ENCODE results near the gene ANKRD6. TPM values are rescaled to one million over a fixed set of nuclear protein-coding genes. Genes with fewer than 3 reads are reported as not detected.

ANKRD6 gene
- total RNA-seq, 6 donors from 2014 or later = 14.5 to 60.8 (median 30.7) TPM

DNA sequence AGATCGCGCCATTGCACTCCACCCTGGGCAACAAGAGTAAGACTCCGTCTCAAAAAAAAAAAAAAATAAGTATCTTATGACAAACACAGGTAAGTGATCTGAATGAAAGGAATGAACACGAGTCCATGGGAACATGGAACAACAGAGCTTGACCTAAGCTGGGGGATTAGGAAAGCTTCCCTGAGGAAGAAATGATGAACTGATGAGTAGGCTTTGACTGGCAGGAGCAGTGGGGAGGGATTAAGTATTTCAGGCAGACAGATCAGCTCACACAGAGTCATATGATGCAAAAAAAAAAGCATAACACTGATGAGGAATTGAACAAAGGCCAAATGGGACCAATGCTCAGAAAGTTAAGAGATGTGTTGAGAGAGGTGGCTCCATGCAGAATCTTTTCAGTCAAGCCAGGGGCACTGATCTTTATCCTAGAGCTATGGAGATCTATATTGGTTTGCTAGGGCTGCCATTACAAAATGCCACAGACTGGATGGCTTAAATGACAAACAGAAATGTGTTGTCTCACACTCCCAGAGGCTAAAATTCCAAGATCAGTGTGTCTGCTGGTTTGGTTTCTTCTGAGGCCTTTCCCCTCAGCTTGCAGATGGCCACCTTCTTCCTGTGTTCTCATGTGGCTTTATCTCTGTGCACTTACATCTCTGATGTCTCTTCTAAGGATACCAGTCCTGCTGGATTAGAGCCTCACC lies 85.6 kb downstream of the ANKRD6 start:
- H3K4me3 ChIP-seq = no peak overlapping the region
- TF ChIP-seq POLR2A (IDR thresholded peaks at IDR 0.05) (no peak), POLR2AphosphoS5 (IDR thresholded peaks at IDR 0.05) (no peak), EP300 (IDR thresholded peaks at IDR 0.05) (no peak)
- TF ChIP-seq, protein P1, sequence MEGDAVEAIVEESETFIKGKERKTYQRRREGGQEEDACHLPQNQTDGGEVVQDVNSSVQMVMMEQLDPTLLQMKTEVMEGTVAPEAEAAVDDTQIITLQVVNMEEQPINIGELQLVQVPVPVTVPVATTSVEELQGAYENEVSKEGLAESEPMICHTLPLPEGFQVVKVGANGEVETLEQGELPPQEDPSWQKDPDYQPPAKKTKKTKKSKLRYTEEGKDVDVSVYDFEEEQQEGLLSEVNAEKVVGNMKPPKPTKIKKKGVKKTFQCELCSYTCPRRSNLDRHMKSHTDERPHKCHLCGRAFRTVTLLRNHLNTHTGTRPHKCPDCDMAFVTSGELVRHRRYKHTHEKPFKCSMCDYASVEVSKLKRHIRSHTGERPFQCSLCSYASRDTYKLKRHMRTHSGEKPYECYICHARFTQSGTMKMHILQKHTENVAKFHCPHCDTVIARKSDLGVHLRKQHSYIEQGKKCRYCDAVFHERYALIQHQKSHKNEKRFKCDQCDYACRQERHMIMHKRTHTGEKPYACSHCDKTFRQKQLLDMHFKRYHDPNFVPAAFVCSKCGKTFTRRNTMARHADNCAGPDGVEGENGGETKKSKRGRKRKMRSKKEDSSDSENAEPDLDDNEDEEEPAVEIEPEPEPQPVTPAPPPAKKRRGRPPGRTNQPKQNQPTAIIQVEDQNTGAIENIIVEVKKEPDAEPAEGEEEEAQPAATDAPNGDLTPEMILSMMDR (IDR thresholded peaks at IDR 0.05) = no peak
- no peaks in the 10 kb centered on the region for H3K9me3 ChIP-seq
- no peaks in the 10 kb centered on the region for H3K27me3 ChIP-seq
- no peaks in the 10 kb centered on the region for H3K36me3 ChIP-seq
- 95 to 97% methylated on average over 4 of the region's 4 CpGs for WGBS, 2 donors
- DNase-seq (no peak), ATAC-seq (ENCODE audit: low FRiP score in 2 of 2) (no peak)
- H3K4me1 ChIP-seq = no peaks in the 10 kb centered on the region
- no peak overlapping the region for H3K27ac ChIP-seq

DNA sequence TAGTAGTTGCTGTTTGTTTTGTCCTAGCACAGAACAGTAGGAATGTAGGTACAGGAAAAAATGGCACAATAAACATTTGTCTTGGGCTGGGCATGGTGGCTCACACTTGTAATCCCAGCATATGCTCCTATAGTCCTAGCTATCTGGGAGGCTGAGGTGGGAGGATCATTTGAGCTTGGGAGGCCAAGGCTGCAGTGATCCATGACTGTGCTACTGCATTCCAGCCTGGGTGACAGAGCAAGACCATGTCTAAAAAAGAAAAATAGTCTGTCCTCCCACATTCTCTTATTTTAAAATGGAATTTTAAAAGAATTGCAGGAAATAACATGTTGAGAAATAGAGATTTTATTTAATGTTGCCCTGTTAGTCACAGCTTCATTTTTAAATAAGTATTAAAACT lies 87.8 kb downstream of the ANKRD6 start:
- TF ChIP-seq POLR2AphosphoS5 (IDR thresholded peaks at IDR 0.05) (no peak), EP300 (IDR thresholded peaks at IDR 0.05) (no peak), POLR2A (IDR thresholded peaks at IDR 0.05) (no peak)
- TF ChIP-seq, protein P1 (IDR thresholded peaks at IDR 0.05) = no peak
- Histone ChIP-seq H3K4me1 (no peaks in the 10 kb centered on the region), H3K27ac (no peak overlapping the region), H3K4me3 (no peak overlapping the region), H3K9me3 (no peaks in the 10 kb centered on the region), H3K36me3 (no peaks in the 10 kb centered on the region), H3K27me3 (no peaks in the 10 kb centered on the region)
- no peak for ATAC-seq (ENCODE audit: low FRiP score in 2 of 2)
- DNase-seq = no peak

DNA sequence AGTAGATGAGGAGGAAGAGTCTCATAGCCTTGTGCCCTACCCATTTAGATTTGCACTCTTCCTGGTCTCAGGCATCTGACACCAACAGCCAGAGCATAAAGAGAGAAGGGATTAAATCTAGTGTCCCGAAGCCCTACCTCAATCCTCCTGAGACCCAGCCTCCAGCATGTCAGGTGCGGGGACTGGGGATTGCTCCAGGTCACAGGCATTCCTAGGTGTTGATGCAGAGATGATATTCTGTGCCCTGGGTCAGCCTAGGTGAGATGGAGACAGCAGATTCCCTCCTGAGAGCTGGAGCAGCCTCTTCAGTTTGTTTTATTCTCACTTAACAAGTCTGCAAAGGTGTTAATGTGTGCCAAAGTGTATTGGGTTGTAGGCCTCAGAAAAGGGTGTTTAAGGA lies 89.8 kb downstream of the ANKRD6 start:
- 61 to 86% methylated on average over 1 to 2 of the region's 2 CpGs for WGBS, 2 donors
- DNase-seq (no peak), ATAC-seq (ENCODE audit: low FRiP score in 2 of 2) (no peak)
- H3K4me3 ChIP-seq = no peak overlapping the region
- no peak overlapping the region for H3K27ac ChIP-seq
- H3K36me3 ChIP-seq = no peaks in the 10 kb centered on the region
- TF ChIP-seq, protein P1 (IDR thresholded peaks at IDR 0.05) = no peak
- TF ChIP-seq EP300 (IDR thresholded peaks at IDR 0.05) = no peak
- no peak for TF ChIP-seq POLR2A (IDR thresholded peaks at IDR 0.05)
- no peak for TF ChIP-seq POLR2AphosphoS5 (IDR thresholded peaks at IDR 0.05)
- no peaks in the 10 kb centered on the region for H3K4me1 ChIP-seq
- no peaks in the 10 kb centered on the region for H3K27me3 ChIP-seq
- H3K9me3 ChIP-seq = no peaks in the 10 kb centered on the region

DNA sequence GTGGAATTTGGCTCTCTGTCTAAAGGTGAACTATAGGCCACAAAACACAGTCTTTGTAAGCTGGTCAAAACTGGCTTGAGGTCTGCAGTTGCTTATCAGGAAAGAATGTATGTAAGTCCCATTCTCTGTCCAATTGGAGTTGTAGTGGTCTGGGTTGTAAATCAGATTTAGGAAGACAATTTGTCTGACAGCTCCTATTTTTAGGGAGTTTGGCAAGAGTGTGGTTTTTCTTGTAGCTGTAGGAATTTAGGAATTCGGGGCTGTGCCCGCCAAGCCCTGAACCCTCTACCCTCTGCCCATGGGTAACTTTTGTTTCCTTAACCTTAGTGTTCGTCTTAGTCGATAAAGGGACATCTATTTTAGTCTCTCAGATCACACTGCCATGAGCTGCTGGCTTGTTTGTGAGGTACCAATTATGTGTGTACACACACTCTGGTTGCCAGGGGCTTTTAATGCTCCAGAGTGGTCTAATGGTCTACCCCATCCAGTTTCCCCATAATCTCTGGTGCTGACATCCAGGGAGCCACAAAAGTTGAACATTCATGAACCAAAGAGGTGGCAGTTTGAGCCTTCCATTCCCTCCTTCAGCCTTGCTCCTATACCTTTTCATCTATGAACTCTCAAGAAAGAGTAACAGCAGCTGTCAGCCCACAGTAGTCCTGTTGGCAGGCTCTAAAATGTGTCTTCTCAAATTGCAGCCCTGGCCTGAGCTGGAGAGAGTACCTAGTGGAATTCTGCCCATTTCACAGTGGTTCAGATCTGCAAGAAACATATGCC lies 93.0 kb downstream of the ANKRD6 start:
- no peak for TF ChIP-seq POLR2A (IDR thresholded peaks at IDR 0.05)
- TF ChIP-seq, protein P1 (IDR thresholded peaks at IDR 0.05) = no peak
- TF ChIP-seq EP300 (IDR thresholded peaks at IDR 0.05) = no peak
- TF ChIP-seq POLR2AphosphoS5 (IDR thresholded peaks at IDR 0.05) = no peak
- Histone ChIP-seq H3K27me3 (no peaks in the 10 kb centered on the region), H3K4me3 (no peak overlapping the region), H3K27ac (no peak overlapping the region), H3K36me3 (no peaks in the 10 kb centered on the region), H3K4me1 (no peaks in the 10 kb centered on the region), H3K9me3 (no peaks in the 10 kb centered on the region)
- ATAC-seq (ENCODE audit: low FRiP score in 2 of 2) (no peak), DNase-seq (no peak)
- WGBS, 2 donors = 88 to 96% methylated on average over 4 of the region's 4 CpGs
